HEK293 (cell line): ENCODE measurements around the gene JMJD6.
A peak's percentile ranks its signal among the peaks of the same experiment; 100 is the strongest.

Experiments
- HOXA7 ChIP-seq: sonication (generic); formaldehyde crosslinking; IDR thresholded peaks from 2 replicates; pipeline ENCODE4 v1.8.1; 2022; ENCODE audit warnings: missing genetic modification reagents, borderline replicate concordance
- KLF16 ChIP-seq: fragments of 450-650 bp; formaldehyde crosslinking; IDR thresholded peaks from 2 replicates; pipeline ENCODE4 v1.5.1; 2017; ENCODE audit warnings: missing biosample characterization, missing genetic modification characterization
- MYNN ChIP-seq: fragments of 450-650 bp; formaldehyde crosslinking; IDR thresholded peaks from 2 replicates; pipeline ENCODE4 v1.5.1; 2016; ENCODE audit warnings: missing biosample characterization, missing genetic modification characterization, borderline replicate concordance
- REST ChIP-seq: fragments of 450-650 bp; formaldehyde crosslinking; IDR thresholded peaks from 2 replicates; pipeline ENCODE4 v1.5.1; 2016; ENCODE audit warnings: missing biosample characterization, missing genetic modification characterization
- TCF7L2 ChIP-seq: IDR thresholded peaks from 2 replicates; pipeline ENCODE4 v1.6.1; 2011; ENCODE audit warnings: low read depth, mild to moderate bottlenecking, inconsistent platforms, low read length, moderate library complexity, borderline replicate concordance
- YY1 ChIP-seq: fragments of 450-650 bp; formaldehyde crosslinking; IDR thresholded peaks from 2 replicates; pipeline ENCODE4 v1.5.1; 2018; ENCODE audit warnings: missing biosample characterization, missing genetic modification characterization
- ZBTB20 ChIP-seq: fragments of 450-650 bp; formaldehyde crosslinking; IDR thresholded peaks from 2 replicates; pipeline ENCODE4 v1.5.1; 2016; ENCODE audit warnings: missing biosample characterization, missing genetic modification characterization
- ZIC2 ChIP-seq: fragments of 450-650 bp; formaldehyde crosslinking; IDR thresholded peaks from 2 replicates; pipeline ENCODE4 v1.5.1; 2016; ENCODE audit warnings: missing biosample characterization, missing genetic modification characterization
- ZNF10 ChIP-seq: fragments of 450-650 bp; formaldehyde crosslinking; IDR thresholded peaks from 2 replicates; pipeline ENCODE4 v1.5.1; 2017; ENCODE audit warnings: missing biosample characterization, missing genetic modification characterization
- ZNF138 ChIP-seq: fragments of 450-650 bp; formaldehyde crosslinking; IDR thresholded peaks from 2 replicates; pipeline ENCODE4 v1.5.1; 2016; ENCODE audit warnings: missing biosample characterization, missing genetic modification characterization, borderline replicate concordance
- ZNF140 ChIP-seq: fragments of 450-650 bp; formaldehyde crosslinking; IDR thresholded peaks from 2 replicates; pipeline ENCODE4 v1.5.1; 2016; ENCODE audit warnings: missing biosample characterization, missing genetic modification characterization
- ZNF157 ChIP-seq: fragments of 450-650 bp; formaldehyde crosslinking; IDR thresholded peaks from 2 replicates; pipeline ENCODE4 v1.5.1; 2016; ENCODE audit warnings: missing biosample characterization, missing genetic modification characterization
- ZNF169 ChIP-seq: fragments of 450-650 bp; formaldehyde crosslinking; IDR thresholded peaks from 2 replicates; pipeline ENCODE4 v1.5.1; 2016; ENCODE audit warnings: missing biosample characterization, missing genetic modification characterization
- ZNF211 ChIP-seq: fragments of 450-650 bp; formaldehyde crosslinking; IDR thresholded peaks from 2 replicates; pipeline ENCODE4 v1.5.1; 2016; ENCODE audit warnings: low read depth, missing biosample characterization, missing genetic modification characterization
- ZNF223 ChIP-seq: fragments of 450-650 bp; formaldehyde crosslinking; IDR thresholded peaks from 2 replicates; pipeline ENCODE4 v1.5.1; 2016; ENCODE audit warnings: missing biosample characterization, missing genetic modification characterization
- ZNF274 ChIP-seq, 2 experiments: fragments of 200-500 bp in 1 of 2; fragments of 450-650 bp in 1 of 2; sonication (Bioruptor generic) in 1 of 2; formaldehyde crosslinking in 1 of 2; IDR thresholded peaks; 2 replicates each; pipeline versions ENCODE4 v1.5.1 to v1.6.1; 2014 to 2016; ENCODE audit warnings: borderline replicate concordance in 1 of 2, inconsistent platforms in 1 of 2, low read length in 1 of 2, missing biosample characterization in 1 of 2, missing genetic modification characterization in 1 of 2
- ZNF280C ChIP-seq: fragments of 450-650 bp; formaldehyde crosslinking; IDR thresholded peaks from 2 replicates; pipeline ENCODE4 v1.5.1; 2016; ENCODE audit warnings: missing biosample characterization, missing genetic modification characterization
- ZNF341 ChIP-seq: fragments of 450-650 bp; formaldehyde crosslinking; IDR thresholded peaks from 2 replicates; pipeline ENCODE4; 2016; ENCODE audit warnings: low read depth, missing biosample characterization, missing genetic modification characterization
- ZNF350 ChIP-seq: fragments of 450-650 bp; formaldehyde crosslinking; IDR thresholded peaks from 2 replicates; pipeline ENCODE4 v1.5.0; 2017; ENCODE audit warnings: missing biosample characterization, mild to moderate bottlenecking, missing genetic modification characterization
- ZNF362 ChIP-seq: fragments of 450-650 bp; formaldehyde crosslinking; IDR thresholded peaks from 2 replicates; pipeline ENCODE4 v1.5.1; 2016; ENCODE audit warnings: missing biosample characterization, missing genetic modification characterization
- ZNF366 ChIP-seq: fragments of 450-650 bp; formaldehyde crosslinking; conservative IDR thresholded peaks from 2 replicates; pipeline ENCODE4 v1.5.1; 2016; ENCODE audit warnings: missing biosample characterization, missing genetic modification characterization
- ZNF426 ChIP-seq: fragments of 450-650 bp; formaldehyde crosslinking; IDR thresholded peaks from 2 replicates; pipeline ENCODE4 v1.5.1; 2017; ENCODE audit warnings: missing biosample characterization, missing genetic modification characterization, mild to moderate bottlenecking, inconsistent platforms, moderate library complexity
- ZNF473 ChIP-seq: fragments of 450-650 bp; formaldehyde crosslinking; IDR thresholded peaks from 2 replicates; pipeline ENCODE4 v1.5.1; 2017; ENCODE audit warnings: missing biosample characterization, missing genetic modification characterization
- ZNF488 ChIP-seq: fragments of 450-650 bp; formaldehyde crosslinking; IDR thresholded peaks from 2 replicates; pipeline ENCODE4 v1.5.1; 2016; ENCODE audit warnings: missing biosample characterization, missing genetic modification characterization
- ZNF548 ChIP-seq: fragments of 450-650 bp; formaldehyde crosslinking; IDR thresholded peaks from 2 replicates; pipeline ENCODE4 v1.5.1; 2016; ENCODE audit warnings: missing biosample characterization, missing genetic modification characterization
- ZNF558 ChIP-seq: fragments of 450-650 bp; formaldehyde crosslinking; IDR thresholded peaks from 2 replicates; pipeline ENCODE4 v1.5.1; 2016; ENCODE audit warnings: missing biosample characterization, missing genetic modification characterization
- ZNF571 ChIP-seq: fragments of 450-650 bp; formaldehyde crosslinking; IDR thresholded peaks from 2 replicates; pipeline ENCODE4 v1.5.0; 2017; ENCODE audit warnings: missing biosample characterization, missing genetic modification characterization
- ZNF610 ChIP-seq: fragments of 450-650 bp; formaldehyde crosslinking; IDR thresholded peaks from 2 replicates; pipeline ENCODE4 v1.5.1; 2016; ENCODE audit warnings: missing biosample characterization, missing genetic modification characterization, borderline replicate concordance
- ZNF626 ChIP-seq: fragments of 450-650 bp; sonication (Bioruptor Pico); formaldehyde crosslinking; IDR thresholded peaks from 2 replicates; pipeline ENCODE4 v1.5.1; 2018; ENCODE audit warnings: missing biosample characterization, missing genetic modification characterization, inconsistent platforms
- ZNF658 ChIP-seq: fragments of 450-650 bp; formaldehyde crosslinking; IDR thresholded peaks from 2 replicates; pipeline ENCODE4; 2016; ENCODE audit warnings: missing biosample characterization, missing genetic modification characterization
- ZNF777 ChIP-seq: fragments of 450-650 bp; formaldehyde crosslinking; IDR thresholded peaks from 2 replicates; pipeline ENCODE4 v1.5.1; 2017; ENCODE audit warnings: missing biosample characterization, missing genetic modification characterization, borderline replicate concordance
- ZNF785 ChIP-seq: fragments of 450-650 bp; formaldehyde crosslinking; IDR thresholded peaks from 2 replicates; pipeline ENCODE4 v1.5.1; 2016; ENCODE audit warnings: missing biosample characterization, missing genetic modification characterization
- ZSCAN30 ChIP-seq: fragments of 450-650 bp; IDR thresholded peaks from 2 replicates; pipeline ENCODE4 v1.5.1; 2018; ENCODE audit warnings: missing biosample characterization, mild to moderate bottlenecking, missing genetic modification characterization, moderate library complexity
- ZXDB ChIP-seq: fragments of 450-650 bp; formaldehyde crosslinking; IDR thresholded peaks from 2 replicates; pipeline ENCODE4 v1.5.1; 2016; ENCODE audit warnings: missing biosample characterization, missing genetic modification characterization

The JMJD6 gene

GRCh38 chr17:76709077-76709950 lies 17.1 kb downstream of the JMJD6 start (continued):
- TF ChIP-seq ZNF626 (tag by site-specific recombination) = no peak
- no peak for TF ChIP-seq ZNF140 (tag by site-specific recombination)
- peak; percentile 73; the same call in 1 of the 2 replicates for TF ChIP-seq KLF16
- TF ChIP-seq ZSCAN30 (tag by site-specific recombination) = peak; percentile 80; the same call in 1 of the 2 replicates
- no peak for TF ChIP-seq ZNF350 (tag by site-specific recombination)
- no peak for TF ChIP-seq ZNF610 (tag by site-specific recombination)
- no peak for TF ChIP-seq ZNF548
- TF ChIP-seq ZNF280C (tag by site-specific recombination) = no peak
- no peak for TF ChIP-seq ZNF426 (tag by site-specific recombination)
- no peak for TF ChIP-seq TCF7L2
- no peak for TF ChIP-seq ZNF211 (tag by site-specific recombination)
- no peak for TF ChIP-seq ZNF558 (tag by site-specific recombination)
- no peak for TF ChIP-seq YY1 (tag by site-specific recombination)
- TF ChIP-seq ZXDB (tag by site-specific recombination) = peak; percentile 88
- no peak for TF ChIP-seq ZNF362 (tag by site-specific recombination)
- TF ChIP-seq MYNN (tag by site-specific recombination) = no peak
- TF ChIP-seq ZNF366 (tag by site-specific recombination) = no peak; the same call in 1 of the 2 replicates
- no peak for TF ChIP-seq ZNF157 (tag by site-specific recombination)
- no peak for TF ChIP-seq ZNF274 (IDR thresholded peaks at IDR 0.05; ENCODE audit: low read length)
- no peak for TF ChIP-seq ZNF274 (tag by site-specific recombination; IDR thresholded peaks at IDR 0.05; ENCODE audit: borderline replicate concordance)
- no peak for TF ChIP-seq REST
- TF ChIP-seq ZIC2 (tag by site-specific recombination) = peak; percentile 90
- no peak for TF ChIP-seq ZNF473 (tag by site-specific recombination)
- no peak for TF ChIP-seq ZNF785
- no peak for TF ChIP-seq ZNF658 (tag by site-specific recombination)
- TF ChIP-seq ZNF169 = no peak
- TF ChIP-seq HOXA7 (CRISPR knock-in tag) = no peak
- no peak for TF ChIP-seq ZNF223 (tag by site-specific recombination)
- peak; percentile 98 for TF ChIP-seq ZNF10 (tag by site-specific recombination)
- TF ChIP-seq ZNF341 (tag by site-specific recombination) = peak; percentile 91
- TF ChIP-seq ZNF488 (tag by site-specific recombination) = no peak
- TF ChIP-seq ZBTB20 = peak; percentile 43; the same call in 1 of the 2 replicates
- no peak for TF ChIP-seq ZNF777
- no peak for TF ChIP-seq ZNF571 (tag by site-specific recombination)
- TF ChIP-seq ZNF138 (tag by site-specific recombination) = no peak
